Suppressor macrophage treated with lipopolysaccharide for 1 hour (primary cell): ENCODE data around the gene SIAH3.

Source experiments
- DNase-seq, 3 donors: peaks; one replicate each; pipeline ENCODE4 v3.0.0-alpha.2; 2020 to 2022

The SIAH3 gene

GRCh38 chr13:45817833-45818232, 33.7 kb downstream of the SIAH3 start:
- DNase-seq: no peak

- DNase-seq: no peak
Measured at GRCh38 chr13:45816427-45816826, 35.1 kb downstream of the SIAH3 start.

GRCh38 chr13:45812695-45813372, 38.7 kb downstream of the SIAH3 start:
- DNase-seq: no peak

DNA sequence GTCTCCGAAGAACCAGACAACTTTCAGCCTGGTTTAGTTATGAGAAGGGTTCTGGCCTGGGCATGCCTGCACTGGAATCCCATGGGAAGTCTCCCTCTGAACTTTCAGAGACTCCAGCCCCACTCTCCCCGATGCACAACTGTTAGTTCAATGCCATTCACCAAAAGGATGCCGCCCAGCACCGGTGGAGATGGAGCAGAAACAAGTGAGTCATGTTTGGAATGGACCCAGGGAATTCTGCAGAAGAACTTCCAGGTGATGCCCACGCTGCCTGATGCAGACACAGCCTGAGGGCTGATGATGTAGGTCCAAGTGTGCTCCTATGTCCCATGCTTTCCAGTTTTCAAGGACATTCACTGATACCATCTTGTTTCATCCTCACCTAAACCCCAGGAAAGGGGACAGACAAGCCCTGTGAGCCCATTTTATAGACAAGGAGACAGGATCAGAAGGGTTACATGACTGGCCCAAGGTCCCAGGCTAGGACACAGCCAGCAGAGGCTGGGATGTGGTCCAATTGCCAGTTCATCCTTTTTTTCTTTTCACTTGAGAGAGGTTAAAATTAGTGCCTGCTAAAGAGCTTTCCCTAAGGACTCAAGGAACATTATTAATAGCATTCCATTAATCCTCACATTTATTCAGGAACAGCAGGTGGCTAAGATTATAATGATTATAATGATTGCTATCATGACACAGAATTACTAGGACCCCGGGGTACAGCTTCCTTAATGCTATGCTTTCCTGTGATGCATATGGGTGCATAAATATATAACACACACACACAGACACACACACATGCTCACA, 39.5 kb downstream of the SIAH3 start:
- DNase-seq: no peak

DNA sequence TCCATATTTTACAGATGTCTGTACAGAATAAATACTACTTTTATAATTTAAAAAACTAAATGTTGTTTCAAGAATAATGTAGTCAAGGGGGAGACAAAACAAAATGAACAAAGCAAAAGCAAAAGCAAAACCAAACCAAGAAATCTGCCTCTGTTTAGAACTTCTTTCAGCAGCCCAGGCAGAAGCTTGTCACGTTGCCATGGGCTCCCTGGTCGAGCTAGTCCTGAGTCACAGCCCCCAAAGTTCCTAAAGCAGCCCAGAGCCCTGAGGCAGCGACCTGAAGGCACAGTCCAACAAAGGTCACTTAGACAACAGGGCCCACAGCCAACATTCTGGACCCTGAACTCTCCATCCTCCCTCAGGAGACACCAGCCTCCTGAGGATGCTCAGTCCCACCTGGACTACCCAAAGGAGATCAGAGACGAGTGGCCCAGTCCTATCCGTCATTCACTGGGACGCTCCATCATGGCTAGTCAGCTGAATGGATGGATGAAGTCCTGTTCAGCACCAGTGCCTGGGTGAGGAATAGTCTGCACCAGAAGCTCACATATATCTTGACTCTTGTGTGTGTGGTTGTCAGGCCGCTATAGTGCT, 41.7 kb downstream of the SIAH3 start:
- DNase-seq: peak in 2 of 3 donors; percentile 11 to 25

DNA sequence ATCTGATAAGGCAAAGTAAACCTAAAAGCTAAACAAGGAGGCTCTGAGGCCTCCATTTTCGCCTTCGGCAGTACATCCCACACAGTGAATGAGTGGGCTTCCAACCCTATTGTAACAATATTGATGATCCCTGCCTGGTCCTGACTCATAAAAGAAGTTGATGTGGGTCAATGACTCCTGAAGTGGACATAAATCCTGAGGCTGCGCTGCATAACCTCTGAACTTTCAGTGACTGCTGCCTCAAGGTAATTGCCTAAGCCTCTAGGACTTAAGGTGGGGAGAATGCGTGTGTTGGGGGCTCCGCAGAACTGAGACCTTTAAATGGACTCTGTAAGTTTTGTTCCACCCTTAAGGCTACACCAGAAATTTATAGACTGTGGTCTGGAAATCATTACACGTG, 42.6 kb downstream of the SIAH3 start:
- no peak for DNase-seq

DNA sequence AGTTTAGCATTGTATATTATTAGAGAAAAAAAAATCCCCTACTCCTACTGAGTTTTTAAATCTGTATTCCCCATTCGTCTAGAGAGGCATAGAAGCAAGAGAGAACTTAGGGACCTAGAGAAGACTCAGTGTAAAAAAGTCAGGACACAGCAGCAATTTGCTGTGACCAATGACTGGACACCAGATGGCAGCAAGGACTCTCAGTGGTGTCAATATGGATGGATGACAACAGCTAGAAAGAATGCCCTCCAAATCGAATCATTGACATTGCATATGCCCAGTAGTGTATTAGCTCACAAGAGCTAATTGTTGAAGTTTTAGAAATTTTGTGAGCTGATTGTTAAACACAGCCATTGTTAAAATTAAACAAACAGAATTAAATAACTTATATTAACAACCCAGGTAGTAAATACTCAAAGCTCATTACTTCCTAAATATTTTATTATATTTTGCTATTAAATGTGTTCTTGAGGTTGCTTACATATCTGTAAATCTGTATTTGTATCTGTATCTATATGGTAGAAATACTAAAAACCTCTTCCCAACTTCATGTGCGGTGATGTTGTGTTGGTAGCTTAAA, 43.9 kb downstream of the SIAH3 start:
- DNase-seq: peak; percentile 60 to 72 (median 66)

DNA sequence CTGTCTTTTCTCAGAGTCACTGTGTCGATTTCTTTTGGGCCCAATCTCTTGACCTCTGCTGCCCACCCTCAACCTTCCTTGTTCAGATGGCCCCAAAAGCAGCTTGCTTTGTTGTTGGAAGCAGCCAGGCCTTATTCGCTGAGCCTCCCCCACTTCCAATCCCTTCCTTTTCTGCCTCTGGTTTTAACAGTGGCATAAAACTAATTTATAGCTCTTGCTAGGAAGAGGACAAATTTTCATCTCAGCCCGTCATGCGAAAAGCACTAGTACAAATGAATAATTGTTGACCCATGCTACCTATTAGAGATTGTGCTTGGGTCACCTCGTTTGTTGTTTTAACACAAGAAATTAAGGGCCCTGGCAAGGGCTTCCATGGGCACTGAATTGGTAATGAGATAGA, 51.1 kb downstream of the SIAH3 start:
- no peak for DNase-seq

- DNase-seq: no peak
Measured at GRCh38 chr13:45799451-45799850, 52.1 kb downstream of the SIAH3 start.

- DNase-seq: no peak
Measured at GRCh38 chr13:45798851-45799250, 52.7 kb downstream of the SIAH3 start.

DNA sequence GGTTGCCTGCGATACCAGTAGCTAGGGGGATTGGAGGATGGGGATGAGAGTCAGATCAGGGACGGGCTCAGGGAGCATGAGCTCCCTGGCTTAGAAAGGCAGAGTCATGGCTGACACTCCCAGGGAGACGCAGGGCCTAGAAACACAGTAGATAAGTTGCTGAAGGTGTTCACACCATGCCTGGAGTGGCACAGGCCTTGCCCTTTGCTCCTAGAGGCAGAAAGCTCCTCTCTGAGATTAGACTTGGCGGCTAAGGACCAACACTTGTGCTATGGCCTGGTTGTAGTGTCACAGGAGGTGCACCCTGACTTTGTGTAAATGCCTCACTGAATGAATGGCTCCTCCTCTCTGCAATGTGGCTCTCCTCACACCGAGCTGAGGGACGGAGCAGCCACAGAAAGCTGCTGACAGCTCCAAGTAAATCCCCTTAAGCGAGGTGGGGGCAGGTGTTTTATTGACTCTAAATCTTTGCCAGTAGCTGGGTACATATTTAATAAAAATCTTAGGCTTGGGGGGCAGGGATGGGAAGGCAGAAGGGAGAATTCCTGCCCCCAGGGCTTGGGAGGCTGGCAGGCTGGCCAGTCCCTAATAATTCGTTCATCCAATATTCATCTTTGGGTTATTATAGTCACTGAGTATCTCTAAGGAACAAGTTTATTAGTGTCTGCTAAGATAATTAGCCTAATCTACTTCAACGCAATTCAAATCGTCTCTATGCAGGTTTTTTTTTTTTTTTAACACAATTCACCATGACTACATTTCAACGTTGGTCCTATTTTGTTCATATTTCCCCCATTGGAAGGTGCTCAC, 54.9 kb downstream of the SIAH3 start:
- DNase-seq: no peak

GRCh38 chr13:45792827-45793303, 58.7 kb downstream of the SIAH3 start:
- no peak for DNase-seq

DNA sequence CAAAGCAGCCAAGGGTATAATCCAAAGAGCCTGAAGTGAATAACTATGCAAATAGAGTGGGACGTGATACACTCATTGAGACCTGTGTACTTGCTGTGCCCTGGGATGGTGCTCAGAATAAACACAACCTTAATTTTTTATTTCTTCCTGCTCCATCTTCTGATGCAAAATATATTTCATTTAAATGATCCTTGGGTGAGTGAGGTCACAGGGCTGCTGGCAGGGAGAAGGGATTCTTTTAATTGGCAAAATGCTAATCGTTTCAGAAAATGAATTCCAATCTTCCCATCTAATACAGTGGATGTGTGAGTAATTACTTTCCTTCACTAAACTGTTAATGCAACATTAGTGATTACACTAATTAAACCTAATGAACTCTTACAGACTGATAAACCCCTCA, 63.5 kb downstream of the SIAH3 start:
- DNase-seq: no peak

DNA sequence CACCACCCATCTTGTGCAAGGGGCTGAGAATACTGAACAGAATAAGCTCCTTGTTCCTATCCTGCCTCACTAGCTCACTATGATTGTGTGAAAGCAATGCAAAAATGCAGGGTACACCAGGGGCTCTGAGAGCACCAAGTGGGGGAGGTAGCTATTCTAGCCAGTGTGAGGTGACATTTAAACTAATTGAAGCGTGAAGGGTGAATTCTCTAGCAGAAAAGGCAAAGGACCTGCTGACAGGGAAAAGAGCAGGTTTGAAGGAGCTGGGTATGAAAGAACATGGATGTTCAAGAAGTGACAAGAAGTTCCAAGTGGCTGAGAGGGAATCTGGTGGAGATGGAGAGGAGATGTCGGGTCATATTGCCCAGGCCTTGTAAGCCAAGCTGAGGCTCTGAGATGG, 64.2 kb downstream of the SIAH3 start:
- DNase-seq: no peak

- no peak for DNase-seq
Measured at GRCh38 chr13:45786293-45786920, 65.1 kb downstream of the SIAH3 start.

DNA sequence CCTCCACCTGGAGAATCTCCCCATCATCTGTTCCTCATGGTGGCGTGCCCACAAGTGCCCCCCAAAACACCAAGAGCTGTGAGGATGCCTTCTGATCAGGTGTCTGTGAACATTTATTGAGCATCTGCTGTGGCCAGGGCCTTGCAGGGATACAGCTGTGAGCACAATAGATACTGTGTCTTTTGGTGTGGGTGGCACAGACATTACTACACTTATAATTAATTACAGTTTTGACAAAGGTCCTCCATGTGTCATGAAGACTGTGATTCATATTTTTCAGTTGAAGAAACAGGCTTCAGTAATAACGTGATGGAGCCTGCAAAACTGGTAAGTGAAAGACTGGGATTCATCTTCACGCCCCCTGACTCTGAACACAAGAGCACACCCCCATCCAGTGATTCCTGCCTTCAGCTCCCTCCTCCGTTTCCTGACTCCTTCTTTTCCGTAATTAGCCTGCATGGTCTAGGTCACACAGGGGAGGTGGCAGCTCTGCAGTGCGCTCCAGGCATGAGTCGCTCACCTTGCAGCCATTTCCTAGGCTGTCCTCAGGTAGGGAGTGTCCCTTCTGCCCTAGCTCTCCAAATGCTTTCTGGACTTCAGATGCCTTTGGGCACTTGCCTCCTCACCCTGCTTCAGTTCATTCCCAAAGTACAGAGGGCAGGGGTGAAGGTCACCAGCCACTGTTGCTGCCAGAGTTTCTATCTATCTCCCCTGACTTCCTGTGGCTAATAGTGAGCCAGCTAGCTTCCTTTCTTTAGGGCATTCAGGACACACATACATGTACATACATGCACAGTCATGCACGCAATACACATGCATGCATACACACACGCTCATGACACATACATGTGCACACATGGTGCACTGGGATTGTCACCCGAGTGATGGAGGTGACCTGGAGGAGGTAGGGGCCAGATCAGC, 66.5 kb downstream of the SIAH3 start:
- no peak for DNase-seq

DNA sequence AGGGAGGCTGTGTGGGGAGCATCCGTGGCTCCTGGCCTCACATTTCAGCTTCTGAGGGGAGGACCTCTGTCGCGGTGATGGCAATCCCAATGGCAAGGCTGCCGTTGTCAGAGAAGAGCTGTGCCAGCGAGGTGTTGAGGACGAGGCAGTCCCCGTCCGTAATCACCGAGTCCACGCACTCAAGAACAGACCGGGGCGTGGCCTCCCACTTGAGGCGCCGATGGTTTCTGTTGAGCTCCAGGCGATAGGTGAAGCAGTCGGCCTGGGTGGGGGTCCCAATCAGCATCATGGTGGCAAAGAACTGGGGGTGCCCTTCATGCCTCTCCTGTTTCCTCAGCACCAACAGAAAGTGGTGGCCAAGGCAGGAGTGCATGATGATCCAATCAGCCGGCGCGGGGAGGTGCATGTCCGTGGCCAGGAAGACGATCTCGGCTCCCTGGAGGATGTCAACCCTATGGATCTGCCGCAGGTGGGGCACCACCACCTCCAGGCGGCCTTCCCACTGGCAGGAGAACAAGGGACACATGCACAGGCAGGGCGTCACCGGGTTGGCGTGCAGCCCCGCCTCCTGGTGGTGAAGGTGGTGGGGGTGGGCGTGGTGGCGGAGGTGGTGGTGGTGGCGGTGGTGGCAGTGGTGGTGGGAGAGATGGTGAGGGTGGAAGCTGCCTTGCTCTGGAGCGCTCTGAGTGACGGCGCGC, 68.1 kb downstream of the SIAH3 start:
- no peak for DNase-seq

- DNase-seq: peak in 1 of 3 donors; percentile 12
Measured at GRCh38 chr13:45782327-45783045, 69.1 kb downstream of the SIAH3 start.

GRCh38 chr13:45781553-45782326, 69.8 kb downstream of the SIAH3 start:
- DNase-seq: no peak
